Lower leg skin (tissue), 3 donors: ENCODE measurements around the gene SUMF1.

Experiments used
- CTCF ChIP-seq, 3 donors: fragments of 450-650 bp; IDR thresholded peaks; one replicate each; pipeline ENCODE4 v1.5.1; 2016; ENCODE audit warnings: antibody characterized with exemption in 3 of 3, mild to moderate bottlenecking in 3 of 3, moderate library complexity in 2 of 3
- POLR2A ChIP-seq, 2 donors: fragments of 450-650 bp; IDR thresholded peaks; one replicate each; pipeline ENCODE4 v1.6.1; 2016 to 2017; ENCODE audit warnings: antibody characterized with exemption in 2 of 2, mild to moderate bottlenecking in 1 of 2, moderate library complexity in 1 of 2

- no peak for TF ChIP-seq CTCF (IDR thresholded peaks at IDR 0.05)
- TF ChIP-seq POLR2A (IDR thresholded peaks at IDR 0.05) = no peak
Measured at GRCh38 chr3:4478261-4478660, 11.2 kb upstream of the SUMF1 start.
